Measurements from ENCODE around the gene CFAP57.
"Not testable (repeated sequence)": the region's sequence is repeated elsewhere in the genome, so short reads cannot be mapped to it uniquely, and the experiment has no call there.

The CFAP57 gene

GRCh38 chr1:43172527-43172972, 420 bp downstream of the CFAP57 start:
- DNase-seq (ENCODE audit: low read depth in 1 of 2, low spot score in 1 of 2): peak; percentile 69 to 76

GRCh38 chr1:43174873-43175272, 2.7 kb downstream of the CFAP57 start:
- DNase-seq (ENCODE audit: low read depth in 1 of 2, low spot score in 1 of 2): no peak

- no peak for DNase-seq (ENCODE audit: low read depth in 1 of 2, low spot score in 1 of 2)
These were observed 5.6 kb downstream of the CFAP57 start for GRCh38 chr1:43177691-43178090.

- no peak for DNase-seq (ENCODE audit: low read depth in 1 of 2, low spot score in 1 of 2)
These were observed 12.3 kb downstream of the CFAP57 start for GRCh38 chr1:43184388-43184787.

- no peak for DNase-seq (ENCODE audit: low read depth in 1 of 2, low spot score in 1 of 2)
These were observed 12.9 kb downstream of the CFAP57 start for GRCh38 chr1:43184995-43185394.

GRCh38 chr1:43188106-43188505, 16.0 kb downstream of the CFAP57 start:
- no peak for DNase-seq (ENCODE audit: low read depth in 1 of 2, low spot score in 1 of 2)

GRCh38 chr1:43194509-43194908, 22.4 kb downstream of the CFAP57 start:
- DNase-seq (ENCODE audit: low read depth in 1 of 2, low spot score in 1 of 2): no peak

- no peak for DNase-seq (ENCODE audit: low read depth in 1 of 2, low spot score in 1 of 2)
These were observed 25.4 kb downstream of the CFAP57 start for GRCh38 chr1:43197343-43198127.

- no peak for DNase-seq (ENCODE audit: low read depth in 1 of 2, low spot score in 1 of 2)
These were observed 27.1 kb downstream of the CFAP57 start for GRCh38 chr1:43199093-43199726.

GRCh38 chr1:43203859-43204258, 31.7 kb downstream of the CFAP57 start:
- DNase-seq (ENCODE audit: low read depth in 1 of 2, low spot score in 1 of 2): no peak

- no peak for DNase-seq (ENCODE audit: low read depth in 1 of 2, low spot score in 1 of 2)
These were observed 32.3 kb downstream of the CFAP57 start for GRCh38 chr1:43204394-43204793.

GRCh38 chr1:43205671-43206070, 33.5 kb downstream of the CFAP57 start:
- DNase-seq (ENCODE audit: low read depth in 1 of 2, low spot score in 1 of 2): no peak

GRCh38 chr1:43206600-43207228, 34.6 kb downstream of the CFAP57 start:
- no peak for DNase-seq (ENCODE audit: low read depth in 1 of 2, low spot score in 1 of 2)

- no peak for DNase-seq (ENCODE audit: low read depth in 1 of 2, low spot score in 1 of 2)
These were observed 35.2 kb downstream of the CFAP57 start for GRCh38 chr1:43207229-43207853.

GRCh38 chr1:43208277-43208676, 36.1 kb downstream of the CFAP57 start:
- DNase-seq (ENCODE audit: low read depth in 1 of 2, low spot score in 1 of 2): not testable (repeated sequence)

- no peak for DNase-seq (ENCODE audit: low read depth in 1 of 2, low spot score in 1 of 2)
These were observed 42.6 kb downstream of the CFAP57 start for GRCh38 chr1:43214501-43215444.

GRCh38 chr1:43217747-43218146, 45.6 kb downstream of the CFAP57 start:
- no peak for DNase-seq (ENCODE audit: low read depth in 1 of 2, low spot score in 1 of 2)

- no peak for DNase-seq (ENCODE audit: low read depth in 1 of 2, low spot score in 1 of 2)
These were observed 49.0 kb downstream of the CFAP57 start for GRCh38 chr1:43220905-43221778.

GRCh38 chr1:43221797-43222196, 49.7 kb downstream of the CFAP57 start:
- no peak for DNase-seq (ENCODE audit: low read depth in 1 of 2, low spot score in 1 of 2)

GRCh38 chr1:43222879-43223278, 50.7 kb downstream of the CFAP57 start:
- no peak for DNase-seq (ENCODE audit: low read depth in 1 of 2, low spot score in 1 of 2)

Measured in activated T-helper 1 cell treated with anti-CD3 and anti-CD28 coated beads, Interleukin-2, amount 50 U/mL, for 16 hours (primary cell).